SK-N-MC (cell line): Measurements from ENCODE around the gene CCN5.

Experiments
- EZH2 ChIP-seq: fragments of 200-600 bp; sonication (generic); IDR thresholded peaks from one replicate; pipeline ENCODE4 v1.6.1; 2017; ENCODE audit warnings: antibody characterized with exemption
- FOXP2 ChIP-seq: optimal IDR thresholded peaks from 2 replicates; pipeline ENCODE3; 2011; ENCODE audit warnings: mild to moderate bottlenecking, moderate library complexity; ENCODE audit not compliant: insufficient read depth; ENCODE audit errors: extremely low read length, control extremely low read depth
- POLR2AphosphoS5 ChIP-seq: IDR thresholded peaks from 2 replicates; pipeline ENCODE4 v1.6.1; 2012; ENCODE audit warnings: mild to moderate bottlenecking, low read depth, low read length, borderline replicate concordance

DNA sequence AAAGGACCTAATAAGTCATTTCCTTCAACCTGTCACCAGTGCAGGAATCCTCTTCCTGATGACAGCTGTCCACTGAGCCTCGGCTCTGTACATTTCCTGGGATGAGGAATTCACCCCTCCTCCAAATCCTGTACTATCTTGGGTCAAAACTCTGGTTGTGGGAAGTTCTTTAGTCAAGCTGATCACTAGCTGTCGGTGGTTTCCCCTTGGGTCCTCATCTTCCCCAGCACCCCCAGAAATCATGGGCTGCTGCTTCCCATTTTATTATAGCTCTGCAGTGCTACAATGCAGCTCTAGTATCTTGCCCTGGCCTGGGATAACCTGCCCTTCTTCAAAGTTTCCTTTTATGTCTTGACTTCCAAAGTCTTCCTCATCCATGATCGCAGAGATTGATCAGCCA lies 49.1 kb upstream of the CCN5 start:
- TF ChIP-seq POLR2AphosphoS5 (no peak), EZH2 (no peak), FOXP2 (no peak)
